Left ventricle myocardium inferior (tissue), 1 donor: ENCODE results near the gene LRRFIP1. TPM values are rescaled to one million over a fixed set of nuclear protein-coding genes. Genes with fewer than 3 reads are reported as not detected.

ENCODE experiments used
- DNase-seq: peaks from one replicate; pipeline ENCODE4 v3.0.0-alpha.2; 2020
- H3K27ac ChIP-seq: fragments of 200-600 bp; replicated peaks from 2 replicates; pipeline ENCODE4 v1.8.0; 2021
- H3K27me3 ChIP-seq: fragments of 200-600 bp; 2 replicates; pipeline ENCODE4 v1.8.0; 2021; ENCODE audit warnings: low read depth
- H3K36me3 ChIP-seq: fragments of 200-600 bp; 2 replicates; pipeline ENCODE4 v1.8.0; 2021
- H3K4me1 ChIP-seq: fragments of 200-600 bp; 2 replicates; pipeline ENCODE4 v1.8.0; 2021
- H3K4me3 ChIP-seq: fragments of 200-600 bp; 2 replicates; pipeline ENCODE4 v1.8.0; 2021; ENCODE audit warnings: mild to moderate bottlenecking, moderate library complexity
- H3K9me3 ChIP-seq: fragments of 200-600 bp; replicated peaks from 2 replicates; pipeline ENCODE4 v1.8.0; 2021
- CTCF ChIP-seq: fragments of 200-600 bp; IDR thresholded peaks from 2 replicates; pipeline ENCODE4 v1.8.0; 2021; ENCODE audit warnings: antibody characterized with exemption, mild to moderate bottlenecking, borderline replicate concordance
- intact Hi-C: fragments of 100-400 bp; cut with micrococcal nuclease; formaldehyde crosslinking; loops from one replicate; pipeline ENCODE4 v1.11.0; 2022
- total RNA-seq: library from RNA; stranded (reverse); fragmentation: NEBNext Ultra II Directional; extraction: Animal tissue kit (Norgen Biotek cat#: 25700); gene quantifications from one replicate; pipeline ENCODE4 v1.2.1, GENCODE V29; 2021
- donor health status: DM: no; HTN: yes; CAD: no; lungs with severe emphysema.

The LRRFIP1 gene
- total RNA-seq, 1 donor from 2014 or later: 97.1 TPM

GRCh38 chr2:237648016-237648381, 20.6 kb downstream of the LRRFIP1 start:
- intact Hi-C loops: no loop called here
- no peak for DNase-seq
- H3K4me1 ChIP-seq: peaks cover 91% of the 10 kb centered on the region
- no peak overlapping the region for H3K4me3 ChIP-seq
- no peak for TF ChIP-seq CTCF
- H3K27ac ChIP-seq: peak overlapping the region; percentile 72
- peaks cover 14% of the 10 kb centered on the region for H3K36me3 ChIP-seq
- peaks cover 4% of the 10 kb centered on the region for H3K9me3 ChIP-seq
- no peaks in the 10 kb centered on the region for H3K27me3 ChIP-seq

GRCh38 chr2:237649541-237650454, 22.4 kb downstream of the LRRFIP1 start:
- no peak overlapping the region for H3K4me3 ChIP-seq
- peaks cover 8% of the 10 kb centered on the region for H3K9me3 ChIP-seq
- peaks cover 75% of the 10 kb centered on the region for H3K4me1 ChIP-seq
- intact Hi-C loops: no loop called here
- no peaks in the 10 kb centered on the region for H3K27me3 ChIP-seq
- no peak for TF ChIP-seq CTCF
- DNase-seq: no peak
- peaks cover 14% of the 10 kb centered on the region for H3K36me3 ChIP-seq
- H3K27ac ChIP-seq: peak overlapping the region; percentile 72

GRCh38 chr2:237650455-237650850, 23.1 kb downstream of the LRRFIP1 start:
- peaks cover 12% of the 10 kb centered on the region for H3K36me3 ChIP-seq
- no peak overlapping the region for H3K4me3 ChIP-seq
- peak overlapping the region; percentile 72 for H3K27ac ChIP-seq
- intact Hi-C loops: no loop called here
- peaks cover 8% of the 10 kb centered on the region for H3K9me3 ChIP-seq
- no peak for DNase-seq
- H3K27me3 ChIP-seq: no peaks in the 10 kb centered on the region
- peaks cover 69% of the 10 kb centered on the region for H3K4me1 ChIP-seq
- TF ChIP-seq CTCF: no peak

- H3K36me3 ChIP-seq: no peaks in the 10 kb centered on the region
- H3K9me3 ChIP-seq: peaks cover 8% of the 10 kb centered on the region
- peak overlapping the region; percentile 86 for H3K27ac ChIP-seq
- H3K4me1 ChIP-seq: peaks cover 56% of the 10 kb centered on the region
- TF ChIP-seq CTCF: no peak
- DNase-seq: no peak
- H3K27me3 ChIP-seq: no peaks in the 10 kb centered on the region
- intact Hi-C loops: no loop called here
- no peak overlapping the region for H3K4me3 ChIP-seq
Observed at GRCh38 chr2:237651761-237652160, 24.4 kb downstream of the LRRFIP1 start.

- Histone ChIP-seq H3K27me3 (no peaks in the 10 kb centered on the region), H3K4me3 (no peak overlapping the region), H3K9me3 (peaks cover 8% of the 10 kb centered on the region), H3K27ac (peak overlapping the region; percentile 86), H3K36me3 (no peaks in the 10 kb centered on the region), H3K4me1 (peaks cover 51% of the 10 kb centered on the region)
- no peak for TF ChIP-seq CTCF
- DNase-seq: peak; percentile 67
- intact Hi-C loops: no loop called here
Observed at GRCh38 chr2:237652181-237652580, 24.8 kb downstream of the LRRFIP1 start.
